MCF 10A (cell line): ENCODE data around the gene MGAT3. TPM values are rescaled to one million over a fixed set of nuclear protein-coding genes. Genes with fewer than 3 reads are reported as not detected.

ENCODE experiments used
- BruUV-seq: library from RNA; stranded (reverse); fragments of 400-500 nt; replicated peaks from 2 replicates; lab custom pipeline; 2021; lab: Mats Ljungman, UMichigan
- CTCF ChIA-PET: fragments of 300-600 bp; sonication (Branson Sonifier 250); formaldehyde crosslinking; extraction: SDS; loops from one replicate; lab custom pipeline; 2021; ENCODE audit warnings: antibody characterized with exemption, inconsistent platforms; lab: Yijun Ruan, JAX
- POLR2A ChIA-PET: fragments of 300-600, 350-650 bp; sonication (Branson Sonifier 250); formaldehyde crosslinking; extraction: SDS; loops from one replicate; lab custom pipeline; 2020; ENCODE audit warnings: antibody characterized with exemption, inconsistent platforms; lab: Yijun Ruan, JAX
- DNase-seq: peaks from one replicate; pipeline ENCODE4 v3.0.0-alpha.2; 2018; ENCODE audit not compliant: unreplicated experiment
- H3K27ac Mint-ChIP-seq: one replicate; pipeline ENCODE4 v1.8.0; 2022; ENCODE audit warnings: mild to moderate bottlenecking, low read depth, mixed read lengths; ENCODE audit not compliant: unreplicated experiment
- H3K27me3 Mint-ChIP-seq: one replicate; pipeline ENCODE4 v1.8.0; 2022; ENCODE audit warnings: mixed read lengths; ENCODE audit not compliant: insufficient read depth, unreplicated experiment
- H3K36me3 Mint-ChIP-seq: one replicate; pipeline ENCODE4 v1.8.0; 2022; ENCODE audit warnings: mild to moderate bottlenecking, moderate library complexity, mixed read lengths; ENCODE audit not compliant: insufficient read depth, unreplicated experiment
- H3K4me1 Mint-ChIP-seq: one replicate; pipeline ENCODE4 v1.8.0; 2022; ENCODE audit warnings: mixed read lengths; ENCODE audit not compliant: insufficient read depth, unreplicated experiment
- H3K4me3 Mint-ChIP-seq: one replicate; pipeline ENCODE4 v1.8.0; 2022; ENCODE audit warnings: mild to moderate bottlenecking, moderate library complexity, mixed read lengths; ENCODE audit not compliant: unreplicated experiment
- H3K9me3 Mint-ChIP-seq: one replicate; pipeline ENCODE4 v1.8.0; 2022; ENCODE audit warnings: mixed read lengths; ENCODE audit not compliant: unreplicated experiment
- CTCF ChIP-seq: fragments of 200-600 bp; IDR thresholded peaks from one replicate; pipeline ENCODE4 v1.8.0; 2022; ENCODE audit warnings: antibody characterized with exemption, mild to moderate bottlenecking; ENCODE audit not compliant: unreplicated experiment
- intact Hi-C: fragments of 100-400 bp; cut with micrococcal nuclease; formaldehyde crosslinking; loops from 2 replicates; pipeline ENCODE4 v1.14.1; 2022
- total RNA-seq: library from RNA; stranded (reverse); gene quantifications from 2 replicates; pipeline ENCODE4 v1.2.3, GENCODE V29; 2022

The MGAT3 gene
- total RNA-seq, 1 experiment from 2014 or later: not detected

- no TSS peak for BruUV-seq
- no peak for TF ChIP-seq CTCF
- Mint-ChIP-seq H3K27ac (no peak overlapping the region), H3K36me3 (peaks cover 33% of the 10 kb centered on the region), H3K27me3 (no peaks in the 10 kb centered on the region), H3K9me3 (no peaks in the 10 kb centered on the region), H3K4me3 (no peak overlapping the region), H3K4me1 (no peaks in the 10 kb centered on the region)
- intact Hi-C loops: no loop called here
- no peak for DNase-seq
- ChIA-PET CTCF (no interaction called here), POLR2A (no interaction called here)
Measured at GRCh38 chr22:39431216-39431801, 25.5 kb upstream of the MGAT3 start.

- H3K27me3 Mint-ChIP-seq: no peaks in the 10 kb centered on the region
- H3K27ac Mint-ChIP-seq: no peak overlapping the region
- H3K36me3 Mint-ChIP-seq: peaks cover 30% of the 10 kb centered on the region
- no TSS peak for BruUV-seq
- no peak overlapping the region for H3K4me3 Mint-ChIP-seq
- intact Hi-C loops: no loop called here
- H3K4me1 Mint-ChIP-seq: no peaks in the 10 kb centered on the region
- no peak for DNase-seq
- POLR2A ChIA-PET: no interaction called here
- CTCF ChIA-PET: no interaction called here
- TF ChIP-seq CTCF: no peak
- H3K9me3 Mint-ChIP-seq: no peaks in the 10 kb centered on the region
Measured at GRCh38 chr22:39431821-39432251, 25.0 kb upstream of the MGAT3 start.

GRCh38 chr22:39432361-39432811 is 24.4 kb upstream of the MGAT3 start:
- Mint-ChIP-seq H3K27me3 (no peaks in the 10 kb centered on the region), H3K9me3 (no peaks in the 10 kb centered on the region), H3K4me3 (no peak overlapping the region), H3K36me3 (peaks cover 24% of the 10 kb centered on the region), H3K27ac (no peak overlapping the region), H3K4me1 (no peaks in the 10 kb centered on the region)
- BruUV-seq: no TSS peak
- ChIA-PET CTCF (no interaction called here), POLR2A (no interaction called here)
- DNase-seq: no peak
- no peak for TF ChIP-seq CTCF
- intact Hi-C loops: no loop called here

GRCh38 chr22:39433476-39434242 is 23.2 kb upstream of the MGAT3 start:
- Mint-ChIP-seq H3K27me3 (no peaks in the 10 kb centered on the region), H3K4me1 (no peaks in the 10 kb centered on the region), H3K27ac (no peak overlapping the region), H3K36me3 (peaks cover 11% of the 10 kb centered on the region), H3K4me3 (no peak overlapping the region), H3K9me3 (no peaks in the 10 kb centered on the region)
- intact Hi-C loops: no loop called here
- BruUV-seq: no TSS peak
- TF ChIP-seq CTCF: no peak
- ChIA-PET CTCF (interaction anchor here (0.8 kb wide), 1 partner anchor 60 kb away, joined by 3 read pairs; no protein-coding TSS in a partner anchor), POLR2A (interaction anchor here (1.9 kb wide), 1 partner anchor 34 kb away, joined by 4 read pairs; the partner anchor contains the start of gene TAB1)
- DNase-seq: no peak
